Endothelial cell (in vitro differentiated cells): Measurements from ENCODE around the gene LEMD3. TPM values are rescaled to one million over a fixed set of nuclear protein-coding genes. Genes with fewer than 3 reads are reported as not detected.
A peak's percentile ranks its signal among the peaks of the same experiment; 100 is the strongest.

ENCODE experiments used
- DNase-seq: peaks from one replicate; pipeline ENCODE4 v3.0.0; 2021; ENCODE audit warnings: low spot score
- H3K27ac Mint-ChIP-seq: one replicate; pipeline ENCODE4 v1.8.0; 2021; ENCODE audit warnings: mixed read lengths, inconsistent platforms; ENCODE audit not compliant: unreplicated experiment
- H3K27me3 Mint-ChIP-seq: one replicate; pipeline ENCODE4 v1.8.0; 2021; ENCODE audit warnings: mild to moderate bottlenecking, moderate library complexity, mixed read lengths, inconsistent platforms; ENCODE audit not compliant: unreplicated experiment
- H3K36me3 Mint-ChIP-seq: one replicate; pipeline ENCODE4 v1.8.0; 2021; ENCODE audit warnings: mild to moderate bottlenecking, low read depth, mixed read lengths, inconsistent platforms; ENCODE audit not compliant: unreplicated experiment
- H3K4me1 Mint-ChIP-seq: one replicate; pipeline ENCODE4 v1.8.0; 2021; ENCODE audit warnings: mild to moderate bottlenecking, mixed read lengths, inconsistent platforms; ENCODE audit not compliant: unreplicated experiment
- H3K4me3 Mint-ChIP-seq: one replicate; pipeline ENCODE4 v1.8.0; 2021; ENCODE audit warnings: mild to moderate bottlenecking, mixed read lengths, inconsistent platforms; ENCODE audit not compliant: unreplicated experiment
- H3K9me3 Mint-ChIP-seq: one replicate; pipeline ENCODE4 v1.8.0; 2021; ENCODE audit warnings: mixed read lengths, inconsistent platforms; ENCODE audit not compliant: unreplicated experiment
- total RNA-seq: library from RNA; stranded (reverse); fragmentation: NEBNext Ultra II Directional; extraction: Animal tissue kit (Norgen Biotek cat#: 25700); gene quantifications from one replicate; pipeline ENCODE4 v1.2.1, GENCODE V29; 2021; ENCODE audit not compliant: unreplicated experiment
- TF ChIP-seq, protein P1 (sequence below): fragments of 200-600 bp; sonication (generic); IDR thresholded peaks from one replicate; pipeline ENCODE4 v1.5.0; 2021; ENCODE audit warnings: antibody characterized with exemption; ENCODE audit not compliant: unreplicated experiment

LEMD3 gene
- total RNA-seq, 1 donor from 2014 or later: 22.1 TPM

DNA sequence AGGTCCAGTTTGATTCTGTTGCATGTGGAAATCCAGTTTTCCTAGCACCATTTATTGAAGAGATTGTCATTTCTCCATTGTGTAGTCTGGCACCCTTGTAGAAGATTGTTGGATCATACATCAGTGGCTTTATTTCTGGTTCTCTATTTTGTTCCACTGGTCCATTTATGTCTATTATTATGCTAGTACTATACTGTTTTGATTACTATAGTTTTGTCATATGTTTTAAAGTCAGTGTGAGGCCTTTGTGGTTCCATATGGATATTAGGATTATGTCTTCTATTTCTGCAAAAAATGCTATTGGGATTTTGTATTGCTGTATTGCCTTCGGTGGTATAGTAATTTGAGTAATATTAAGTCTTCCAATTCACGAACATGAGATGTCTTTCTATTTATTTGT lies 51.4 kb downstream of the LEMD3 start:
- no peaks in the 10 kb centered on the region for H3K9me3 Mint-ChIP-seq
- peak overlapping the region; percentile 51 for H3K4me3 Mint-ChIP-seq
- no peaks in the 10 kb centered on the region for H3K4me1 Mint-ChIP-seq
- peaks cover 52% of the 10 kb centered on the region for H3K36me3 Mint-ChIP-seq
- TF ChIP-seq, protein P1, sequence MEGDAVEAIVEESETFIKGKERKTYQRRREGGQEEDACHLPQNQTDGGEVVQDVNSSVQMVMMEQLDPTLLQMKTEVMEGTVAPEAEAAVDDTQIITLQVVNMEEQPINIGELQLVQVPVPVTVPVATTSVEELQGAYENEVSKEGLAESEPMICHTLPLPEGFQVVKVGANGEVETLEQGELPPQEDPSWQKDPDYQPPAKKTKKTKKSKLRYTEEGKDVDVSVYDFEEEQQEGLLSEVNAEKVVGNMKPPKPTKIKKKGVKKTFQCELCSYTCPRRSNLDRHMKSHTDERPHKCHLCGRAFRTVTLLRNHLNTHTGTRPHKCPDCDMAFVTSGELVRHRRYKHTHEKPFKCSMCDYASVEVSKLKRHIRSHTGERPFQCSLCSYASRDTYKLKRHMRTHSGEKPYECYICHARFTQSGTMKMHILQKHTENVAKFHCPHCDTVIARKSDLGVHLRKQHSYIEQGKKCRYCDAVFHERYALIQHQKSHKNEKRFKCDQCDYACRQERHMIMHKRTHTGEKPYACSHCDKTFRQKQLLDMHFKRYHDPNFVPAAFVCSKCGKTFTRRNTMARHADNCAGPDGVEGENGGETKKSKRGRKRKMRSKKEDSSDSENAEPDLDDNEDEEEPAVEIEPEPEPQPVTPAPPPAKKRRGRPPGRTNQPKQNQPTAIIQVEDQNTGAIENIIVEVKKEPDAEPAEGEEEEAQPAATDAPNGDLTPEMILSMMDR: no peak
- H3K27me3 Mint-ChIP-seq: no peaks in the 10 kb centered on the region
- H3K27ac Mint-ChIP-seq: no peak overlapping the region
- no peak for DNase-seq

DNA sequence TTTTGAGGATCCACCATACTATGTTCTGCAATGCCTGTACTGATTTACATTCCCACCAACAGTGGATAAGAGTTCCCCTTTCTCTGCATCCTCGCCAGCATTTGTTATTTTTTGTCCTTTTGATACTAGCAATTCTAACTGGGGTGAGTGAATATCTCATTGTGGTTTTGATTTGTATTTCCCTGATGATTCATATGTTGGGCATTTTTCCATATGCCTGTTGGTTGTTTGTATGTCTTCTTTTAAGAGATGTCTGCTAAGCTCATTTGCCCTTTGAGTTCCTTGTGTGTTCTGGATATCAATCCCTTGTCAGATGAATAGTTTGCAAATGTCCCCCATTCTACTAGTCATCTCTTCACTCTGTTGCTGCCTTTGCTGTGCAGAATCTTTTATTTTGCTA lies 60.1 kb downstream of the LEMD3 start:
- Mint-ChIP-seq H3K9me3 (no peaks in the 10 kb centered on the region), H3K27me3 (no peaks in the 10 kb centered on the region), H3K36me3 (peaks cover 31% of the 10 kb centered on the region), H3K4me1 (peaks cover 3% of the 10 kb centered on the region), H3K27ac (no peak overlapping the region), H3K4me3 (peak overlapping the region; percentile 4)
- DNase-seq: no peak
- TF ChIP-seq, protein P1: no peak

DNA sequence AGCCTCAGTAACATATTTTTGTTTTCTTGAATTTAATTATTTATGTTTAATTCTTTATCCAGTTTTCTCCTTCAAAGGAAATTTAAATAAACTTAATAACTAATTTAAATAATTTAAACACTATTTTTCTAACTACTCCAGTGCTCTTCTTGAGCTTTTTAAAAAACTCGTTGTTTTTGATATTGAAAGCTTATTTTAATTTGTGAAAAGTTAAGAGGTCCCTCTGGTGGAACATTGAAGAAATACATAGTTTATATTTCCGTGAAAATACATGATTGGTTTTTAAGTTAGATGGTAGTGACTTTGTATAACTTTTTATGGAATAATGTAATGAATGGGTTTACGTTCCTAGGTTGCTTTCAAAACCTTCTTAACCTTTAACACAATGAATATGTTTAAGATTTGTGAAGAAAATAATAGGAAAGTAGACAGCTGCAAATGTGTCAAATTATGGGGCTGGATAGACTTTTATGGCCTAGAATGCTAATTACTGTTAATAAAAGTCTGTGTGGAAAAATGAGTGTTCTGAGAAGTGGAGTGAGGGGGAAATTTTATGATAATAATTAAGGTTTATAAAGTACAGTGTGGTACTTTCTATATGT lies 63.2 kb downstream of the LEMD3 start:
- TF ChIP-seq, protein P1: peak; percentile 79
- H3K27ac Mint-ChIP-seq: no peak overlapping the region
- no peaks in the 10 kb centered on the region for H3K9me3 Mint-ChIP-seq
- peaks cover 24% of the 10 kb centered on the region for H3K36me3 Mint-ChIP-seq
- no peaks in the 10 kb centered on the region for H3K4me1 Mint-ChIP-seq
- no peak overlapping the region for H3K4me3 Mint-ChIP-seq
- H3K27me3 Mint-ChIP-seq: no peaks in the 10 kb centered on the region
- DNase-seq: no peak

DNA sequence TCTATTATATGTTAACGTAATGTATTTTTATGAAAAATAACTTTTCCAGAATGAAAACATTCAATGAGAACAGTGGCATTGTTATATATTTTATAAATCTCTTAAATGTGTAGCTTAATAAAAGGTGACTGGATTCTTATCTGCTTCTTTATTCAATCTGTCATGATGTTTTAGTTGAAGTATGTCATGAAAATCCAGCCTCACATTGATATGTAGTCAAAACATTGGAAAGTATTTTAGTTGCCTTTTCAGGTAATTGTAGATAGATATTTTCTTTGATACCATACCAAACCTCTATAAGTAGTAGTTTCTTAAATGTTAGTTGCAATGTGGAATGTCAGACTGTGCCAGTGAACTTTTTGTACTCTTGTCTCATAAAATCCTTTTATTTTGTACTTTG lies 67.8 kb downstream of the LEMD3 start:
- Mint-ChIP-seq H3K4me3 (no peak overlapping the region), H3K36me3 (no peaks in the 10 kb centered on the region)
- TF ChIP-seq, protein P1: no peak

DNA sequence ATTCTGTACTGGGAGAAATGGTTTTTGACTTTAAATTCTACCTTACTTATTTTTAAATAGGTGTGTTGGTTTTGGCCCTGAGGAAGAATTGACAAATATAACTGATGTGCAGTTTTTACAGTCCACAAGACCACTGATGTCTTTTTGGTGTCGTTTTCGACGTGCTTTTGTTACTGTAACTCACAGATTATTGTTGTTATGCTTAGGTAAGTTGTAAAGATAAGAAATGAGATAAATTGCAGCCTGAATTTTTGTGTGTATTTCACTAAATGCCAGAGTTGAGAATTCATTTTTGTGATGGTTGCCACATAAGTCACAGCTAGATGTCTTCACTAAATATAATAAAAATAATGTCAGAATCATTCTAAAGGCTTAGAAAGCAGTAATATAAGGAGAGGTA lies 69.2 kb downstream of the LEMD3 start:
- Mint-ChIP-seq H3K27ac (no peak overlapping the region), H3K4me1 (no peaks in the 10 kb centered on the region), H3K4me3 (no peak overlapping the region), H3K9me3 (no peaks in the 10 kb centered on the region), H3K27me3 (no peaks in the 10 kb centered on the region), H3K36me3 (no peaks in the 10 kb centered on the region)
- TF ChIP-seq, protein P1: no peak
- no peak for DNase-seq

More for the DNA sequence above, 67.8 kb downstream of the LEMD3 start:
- H3K4me1 Mint-ChIP-seq: no peaks in the 10 kb centered on the region
- no peak for DNase-seq
- no peaks in the 10 kb centered on the region for H3K27me3 Mint-ChIP-seq
- no peak overlapping the region for H3K27ac Mint-ChIP-seq
- no peaks in the 10 kb centered on the region for H3K9me3 Mint-ChIP-seq
